Measurements from ENCODE around the gene SNUPN.

DNA sequence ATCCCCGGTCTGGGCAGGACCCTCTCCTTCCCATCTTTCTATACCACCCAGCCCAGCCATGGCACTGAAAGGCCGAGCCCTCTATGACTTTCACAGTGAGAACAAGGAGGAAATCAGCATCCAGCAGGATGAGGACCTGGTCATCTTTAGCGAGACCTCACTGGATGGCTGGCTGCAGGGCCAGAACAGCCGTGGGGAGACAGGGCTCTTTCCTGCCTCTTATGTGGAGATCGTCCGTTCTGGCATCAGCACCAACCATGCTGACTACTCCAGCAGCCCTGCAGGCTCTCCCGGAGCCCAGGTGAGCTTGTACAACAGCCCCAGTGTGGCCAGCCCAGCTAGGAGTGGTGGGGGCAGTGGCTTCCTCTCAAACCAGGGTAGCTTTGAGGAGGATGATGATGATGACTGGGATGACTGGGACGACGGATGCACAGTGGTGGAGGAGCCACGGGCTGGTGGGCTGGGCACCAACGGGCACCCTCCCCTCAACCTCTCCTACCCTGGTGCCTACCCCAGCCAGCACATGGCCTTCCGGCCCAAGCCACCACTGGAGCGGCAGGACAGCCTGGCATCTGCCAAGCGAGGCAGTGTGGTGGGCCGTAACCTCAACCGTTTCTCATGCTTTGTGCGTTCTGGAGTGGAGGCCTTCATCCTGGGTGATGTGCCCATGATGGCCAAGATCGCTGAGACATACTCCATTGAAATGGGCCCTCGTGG lies 23.7 kb upstream of the SNUPN start:
- TF ChIP-seq, protein P1, sequence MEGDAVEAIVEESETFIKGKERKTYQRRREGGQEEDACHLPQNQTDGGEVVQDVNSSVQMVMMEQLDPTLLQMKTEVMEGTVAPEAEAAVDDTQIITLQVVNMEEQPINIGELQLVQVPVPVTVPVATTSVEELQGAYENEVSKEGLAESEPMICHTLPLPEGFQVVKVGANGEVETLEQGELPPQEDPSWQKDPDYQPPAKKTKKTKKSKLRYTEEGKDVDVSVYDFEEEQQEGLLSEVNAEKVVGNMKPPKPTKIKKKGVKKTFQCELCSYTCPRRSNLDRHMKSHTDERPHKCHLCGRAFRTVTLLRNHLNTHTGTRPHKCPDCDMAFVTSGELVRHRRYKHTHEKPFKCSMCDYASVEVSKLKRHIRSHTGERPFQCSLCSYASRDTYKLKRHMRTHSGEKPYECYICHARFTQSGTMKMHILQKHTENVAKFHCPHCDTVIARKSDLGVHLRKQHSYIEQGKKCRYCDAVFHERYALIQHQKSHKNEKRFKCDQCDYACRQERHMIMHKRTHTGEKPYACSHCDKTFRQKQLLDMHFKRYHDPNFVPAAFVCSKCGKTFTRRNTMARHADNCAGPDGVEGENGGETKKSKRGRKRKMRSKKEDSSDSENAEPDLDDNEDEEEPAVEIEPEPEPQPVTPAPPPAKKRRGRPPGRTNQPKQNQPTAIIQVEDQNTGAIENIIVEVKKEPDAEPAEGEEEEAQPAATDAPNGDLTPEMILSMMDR (conservative IDR thresholded peaks at IDR 0.05; ENCODE audit: low read length): no peak
- TF ChIP-seq EZH2phosphoT487 (IDR thresholded peaks at IDR 0.05; ENCODE audit: borderline replicate concordance, low read depth, low read length): no peak
